ENCODE data around the gene ZNF331.

GRCh38 chr19:53553865-53554791, 16.2 kb downstream of the ZNF331 start:
- TF ChIP-seq CTCF (conservative IDR thresholded peaks at IDR 0.05; ENCODE audit: low read length): no peak
- no peak for TF ChIP-seq EZH2phosphoT487 (IDR thresholded peaks at IDR 0.05; ENCODE audit: borderline replicate concordance)

Measured in Loucy (cell line).